ENCODE measurements around the gene KPNA6.
"Not testable (repeated sequence)": the region's sequence is repeated elsewhere in the genome, so short reads cannot be mapped to it uniquely, and the experiment has no call there.

KPNA6 gene

GRCh38 chr1:32107742-32108661, at the start of gene KPNA6:
Gene KPNA6 (plus strand): TSS chr1:32108056. CDS start chr1:32108131, 75 bp downstream.
- DNase-seq: peak; percentile 96

GRCh38 chr1:32060914-32061313, 46.9 kb upstream of the KPNA6 start:
- no peak for DNase-seq

GRCh38 chr1:32062867-32063230, 45.0 kb upstream of the KPNA6 start:
- DNase-seq: no peak

DNA sequence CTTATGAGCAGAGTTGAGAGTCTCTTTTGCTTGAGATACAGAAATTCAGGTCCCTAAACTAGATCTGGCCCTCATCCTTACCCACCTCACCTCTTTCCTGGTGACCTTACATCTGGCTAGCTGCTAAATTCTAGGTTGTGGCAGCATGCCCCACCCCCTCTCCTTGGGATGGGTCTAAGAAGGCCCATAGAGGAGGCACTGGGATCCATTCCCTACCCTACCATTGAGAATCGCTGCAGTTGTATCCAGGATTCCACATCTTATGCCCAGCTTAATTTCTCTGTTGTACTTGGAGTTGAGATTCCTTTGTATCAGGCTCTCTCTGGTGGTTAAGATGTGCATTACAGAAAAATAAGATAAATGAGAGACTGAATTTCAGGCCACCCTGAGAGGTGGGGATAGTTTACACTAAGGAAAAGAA, 44.6 kb upstream of the KPNA6 start:
- DNase-seq: peak; percentile 60

GRCh38 chr1:32065613-32066488, 42.0 kb upstream of the KPNA6 start:
- not testable (repeated sequence) for DNase-seq

DNA sequence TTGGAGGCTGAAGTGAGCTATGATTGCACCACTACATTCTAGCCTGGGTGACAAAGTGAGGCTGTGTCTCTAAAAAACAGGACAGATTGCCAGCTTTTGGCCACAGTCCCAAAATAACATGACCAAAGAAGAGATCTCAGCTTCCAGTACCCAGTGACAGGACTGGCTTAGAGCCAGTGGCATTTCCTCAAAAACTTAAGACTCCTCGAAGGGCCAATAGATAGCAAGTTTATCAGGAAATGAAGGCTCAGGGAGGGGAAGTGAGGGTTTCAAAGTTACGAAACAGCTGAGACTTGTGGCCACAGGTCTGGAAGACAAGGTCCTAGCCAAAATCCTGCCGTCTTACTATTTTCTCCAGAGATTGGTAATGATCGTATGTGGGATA, 41.4 kb upstream of the KPNA6 start:
- peak; percentile 70 for DNase-seq

GRCh38 chr1:32068957-32069588, 38.8 kb upstream of the KPNA6 start:
- DNase-seq: no peak

- DNase-seq: peak; percentile 76
Observed at GRCh38 chr1:32071758-32072621, 35.9 kb upstream of the KPNA6 start.

GRCh38 chr1:32072622-32073298, 35.1 kb upstream of the KPNA6 start, which contains the start of gene TMEM39B:
Gene TMEM39B (plus strand): TSS chr1:32072939. CDS start chr1:32073048, 109 bp downstream.
- DNase-seq: peak; percentile 96

DNA sequence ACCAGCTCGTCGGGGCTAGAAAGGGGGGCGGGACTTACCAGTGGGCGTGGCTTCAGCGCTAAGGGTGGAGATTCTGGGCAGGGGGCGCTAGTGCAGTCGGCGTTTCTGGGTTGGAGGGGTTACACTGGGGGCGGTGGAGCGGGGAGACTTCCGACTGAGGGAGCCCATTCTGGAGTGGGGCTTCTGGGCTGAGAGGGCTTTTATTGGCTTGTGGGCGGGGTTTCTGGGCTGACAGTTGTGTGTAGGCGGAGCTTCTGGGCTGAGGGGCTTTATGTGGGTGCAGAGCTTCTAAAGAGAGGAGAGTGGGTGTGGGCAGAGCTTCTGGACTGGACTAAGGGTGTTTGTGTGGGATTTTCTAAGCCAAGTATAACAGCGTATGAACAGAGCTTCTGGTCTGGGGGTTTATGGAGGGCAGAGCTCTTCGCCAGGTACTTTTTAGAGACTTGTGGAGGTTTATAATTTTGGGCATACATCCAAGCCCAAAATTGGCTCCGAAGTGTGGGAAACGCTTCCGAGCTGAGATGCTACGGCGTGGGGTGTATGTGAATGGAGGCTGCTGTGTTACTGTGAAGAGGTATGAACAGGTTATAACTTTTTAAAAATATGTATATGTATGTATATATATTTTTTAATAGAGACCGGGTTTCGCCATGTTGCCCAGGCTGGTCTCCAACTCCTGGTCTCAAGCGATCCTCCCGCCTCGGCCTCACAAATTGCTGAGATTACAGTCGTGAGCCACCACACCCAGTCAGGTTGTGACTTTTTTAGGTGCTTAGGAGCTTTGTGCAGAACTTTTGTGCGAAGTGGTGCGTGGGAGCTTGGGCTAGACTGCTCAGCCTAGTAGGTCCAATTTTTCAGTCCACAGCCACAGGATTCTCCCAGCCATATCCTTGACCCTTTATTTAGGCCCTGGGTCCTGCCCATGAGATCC, 34.3 kb upstream of the KPNA6 start:
- DNase-seq: no peak

- DNase-seq: no peak
Observed at GRCh38 chr1:32074841-32075240, 33.0 kb upstream of the KPNA6 start.

- no peak for DNase-seq
Observed at GRCh38 chr1:32077451-32077850, 30.4 kb upstream of the KPNA6 start.

GRCh38 chr1:32082022-32082421, 25.8 kb upstream of the KPNA6 start:
- DNase-seq: no peak

DNA sequence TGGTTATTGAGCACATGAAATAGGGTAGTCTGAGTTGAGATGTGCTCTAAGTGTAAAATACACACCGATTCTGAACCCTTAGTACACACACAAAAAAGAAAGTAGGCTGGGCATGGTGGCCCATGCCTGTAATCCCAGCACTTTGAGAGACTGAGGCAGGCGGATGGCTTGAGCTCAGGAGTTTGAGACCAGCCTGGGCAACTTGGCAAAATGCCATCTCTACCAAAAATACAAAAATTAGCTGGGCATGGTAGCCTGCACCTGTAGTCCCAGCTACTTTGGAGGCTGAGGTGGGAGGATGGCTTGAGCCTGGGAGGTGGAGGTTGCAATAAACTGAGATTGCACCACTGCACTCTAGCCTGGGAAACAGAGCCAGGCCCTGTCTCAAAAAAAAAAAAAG, 21.5 kb upstream of the KPNA6 start:
- DNase-seq: not testable (repeated sequence)

DNA sequence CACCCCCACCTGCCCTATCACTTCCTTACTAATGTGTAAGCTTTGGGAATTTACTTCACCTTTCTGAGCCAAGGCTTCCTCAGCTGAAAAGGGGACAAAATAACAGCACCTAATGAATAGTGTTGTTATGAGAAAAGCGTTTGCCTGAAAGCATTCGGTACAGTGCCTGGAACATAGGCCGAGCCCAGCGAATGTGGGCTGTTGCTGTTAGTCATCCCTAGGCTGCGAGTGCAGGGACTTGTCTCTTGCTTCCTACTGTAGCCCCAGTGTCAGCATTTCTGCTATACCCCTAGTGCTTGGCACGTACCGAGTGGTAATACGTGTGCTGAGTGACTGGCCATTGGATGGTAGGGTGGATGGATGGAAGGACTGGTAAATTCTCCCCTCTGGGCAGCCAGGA, 16.7 kb upstream of the KPNA6 start:
- no peak for DNase-seq

GRCh38 chr1:32091591-32091990, 16.3 kb upstream of the KPNA6 start:
- no peak for DNase-seq

DNA sequence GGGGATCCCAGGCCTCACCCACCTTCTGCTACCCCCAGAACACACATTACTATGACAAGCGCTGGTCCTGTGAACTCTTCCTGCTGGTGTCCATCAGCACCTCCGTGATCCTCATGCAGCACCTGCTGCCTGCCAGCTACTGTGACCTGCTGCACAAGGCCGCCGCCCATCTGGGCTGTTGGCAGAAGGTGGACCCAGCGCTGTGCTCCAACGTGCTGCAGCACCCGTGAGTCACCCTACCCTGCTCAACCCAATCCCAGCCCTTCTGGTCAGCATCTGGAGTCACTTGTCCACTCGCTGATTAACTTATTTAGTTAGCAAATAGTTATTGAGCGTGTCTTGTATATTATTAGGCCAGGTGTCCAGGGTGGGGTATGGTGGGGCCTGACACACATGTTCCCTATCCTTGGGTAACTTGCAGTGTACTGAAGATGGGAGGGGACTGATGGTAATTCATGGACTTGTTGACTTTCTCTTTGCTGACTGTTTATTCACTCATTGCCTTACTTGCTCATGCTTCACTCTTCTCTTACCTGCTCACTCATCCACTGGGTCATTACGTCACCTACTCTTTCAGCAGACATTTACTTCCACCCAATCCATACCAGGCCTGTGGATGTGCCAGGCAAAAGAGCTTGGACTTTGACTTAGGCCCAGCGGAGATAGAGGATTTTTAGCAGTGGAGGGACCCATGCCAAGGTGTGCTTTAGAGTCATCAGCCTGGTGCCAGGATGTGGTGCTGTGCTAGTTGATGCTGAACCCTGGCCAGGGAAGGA, 12.9 kb upstream of the KPNA6 start:
- DNase-seq: no peak

- DNase-seq: no peak
Observed at GRCh38 chr1:32099426-32099825, 8.4 kb upstream of the KPNA6 start.

DNA sequence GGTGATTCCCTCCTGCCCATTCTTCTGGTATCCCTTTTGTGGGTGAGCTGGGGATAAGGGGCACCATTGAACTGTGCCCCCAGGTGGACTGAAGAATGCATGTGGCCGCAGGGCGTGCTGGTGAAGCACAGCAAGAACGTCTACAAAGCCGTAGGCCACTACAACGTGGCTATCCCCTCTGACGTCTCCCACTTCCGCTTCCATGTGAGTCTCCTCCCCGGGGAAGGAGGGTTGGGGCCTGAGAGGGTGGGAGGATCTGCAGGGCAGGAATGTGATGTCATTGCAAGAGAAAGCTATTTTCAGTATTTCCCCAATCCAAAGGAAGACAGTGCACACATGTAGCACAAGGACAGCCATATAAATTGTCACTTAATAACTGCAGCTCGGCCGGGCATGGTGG, 7.5 kb upstream of the KPNA6 start:
- no peak for DNase-seq

All from HCEC 1CT (cell line).